Subcutaneous adipose tissue (tissue), 4 donors: Measurements from ENCODE around the gene PCGF3. TPM values are rescaled to one million over a fixed set of nuclear protein-coding genes. Genes with fewer than 3 reads are reported as not detected.

Experiments
- total RNA-seq, 4 donors: library from RNA; depleted of rRNA; stranded (reverse); fragments of >200 nt; gene quantifications; one replicate each; pipeline ENCODE4 v1.1.0, GENCODE V29; 2016
- TF ChIP-seq, protein P1 (sequence below): fragments of 450-650 bp; IDR thresholded peaks from one replicate; pipeline ENCODE4 v1.5.1; 2016; ENCODE audit warnings: low read depth, mild to moderate bottlenecking, control low read depth, antibody characterized with exemption, moderate library complexity

PCGF3 gene
- total RNA-seq, 4 donors from 2014 or later = 36.7 to 72.2 (median 55.0) TPM

DNA sequence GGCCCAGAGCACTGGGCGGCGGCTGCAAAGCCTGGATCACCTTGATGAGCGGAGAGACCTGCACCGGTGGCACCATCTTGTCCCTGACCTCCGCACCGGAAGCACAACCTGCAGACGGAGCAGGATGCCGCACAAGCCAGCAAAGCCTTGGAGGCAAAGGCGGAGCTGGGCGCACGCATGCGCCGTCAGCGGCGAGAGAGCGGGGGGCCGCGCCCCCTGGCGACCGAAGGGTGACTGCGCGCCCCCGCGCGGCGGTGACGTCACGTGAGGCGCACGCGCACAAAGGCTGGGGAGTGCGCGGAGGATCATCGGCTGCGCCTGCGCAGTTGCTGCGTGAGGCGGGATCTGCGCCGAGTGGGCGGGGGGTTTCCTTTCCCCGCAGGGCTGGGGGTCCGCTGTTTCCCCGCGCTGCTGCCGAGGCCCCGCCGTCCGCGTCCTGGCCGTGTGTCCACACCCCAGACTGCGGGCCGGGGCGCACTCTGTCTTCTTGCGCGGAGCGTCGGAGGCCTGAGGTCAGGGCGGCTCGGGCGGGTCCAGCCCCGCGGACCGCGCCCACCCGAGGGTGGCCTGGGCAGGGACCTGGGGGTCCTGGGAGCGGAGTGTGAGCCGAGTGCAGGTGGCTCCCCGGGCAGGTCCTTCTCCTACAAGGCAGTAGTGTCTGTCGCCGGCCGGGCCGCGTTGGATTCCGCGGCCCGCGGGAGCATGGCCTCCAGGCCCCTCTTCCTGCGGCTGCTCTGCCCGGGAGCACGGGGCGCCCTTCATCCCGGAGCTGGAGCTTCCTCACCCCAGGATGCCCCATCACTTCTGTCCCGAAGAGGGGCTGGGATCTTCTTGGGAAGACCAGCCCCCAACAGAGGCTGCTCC lies 31.2 kb upstream of the PCGF3 start, which contains the start of the genes ATP5ME and MYL5:
Gene ATP5ME (minus strand): TSS at position 105 of the 864 bp plus-strand sequence. CDS start 29 bp downstream, at position 76.
Gene MYL5 (plus strand): TSS at position 371 of the 864 bp plus-strand sequence. CDS start 3,485 bp downstream, outside the sequence.
- TF ChIP-seq, protein P1, sequence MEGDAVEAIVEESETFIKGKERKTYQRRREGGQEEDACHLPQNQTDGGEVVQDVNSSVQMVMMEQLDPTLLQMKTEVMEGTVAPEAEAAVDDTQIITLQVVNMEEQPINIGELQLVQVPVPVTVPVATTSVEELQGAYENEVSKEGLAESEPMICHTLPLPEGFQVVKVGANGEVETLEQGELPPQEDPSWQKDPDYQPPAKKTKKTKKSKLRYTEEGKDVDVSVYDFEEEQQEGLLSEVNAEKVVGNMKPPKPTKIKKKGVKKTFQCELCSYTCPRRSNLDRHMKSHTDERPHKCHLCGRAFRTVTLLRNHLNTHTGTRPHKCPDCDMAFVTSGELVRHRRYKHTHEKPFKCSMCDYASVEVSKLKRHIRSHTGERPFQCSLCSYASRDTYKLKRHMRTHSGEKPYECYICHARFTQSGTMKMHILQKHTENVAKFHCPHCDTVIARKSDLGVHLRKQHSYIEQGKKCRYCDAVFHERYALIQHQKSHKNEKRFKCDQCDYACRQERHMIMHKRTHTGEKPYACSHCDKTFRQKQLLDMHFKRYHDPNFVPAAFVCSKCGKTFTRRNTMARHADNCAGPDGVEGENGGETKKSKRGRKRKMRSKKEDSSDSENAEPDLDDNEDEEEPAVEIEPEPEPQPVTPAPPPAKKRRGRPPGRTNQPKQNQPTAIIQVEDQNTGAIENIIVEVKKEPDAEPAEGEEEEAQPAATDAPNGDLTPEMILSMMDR = no peak

DNA sequence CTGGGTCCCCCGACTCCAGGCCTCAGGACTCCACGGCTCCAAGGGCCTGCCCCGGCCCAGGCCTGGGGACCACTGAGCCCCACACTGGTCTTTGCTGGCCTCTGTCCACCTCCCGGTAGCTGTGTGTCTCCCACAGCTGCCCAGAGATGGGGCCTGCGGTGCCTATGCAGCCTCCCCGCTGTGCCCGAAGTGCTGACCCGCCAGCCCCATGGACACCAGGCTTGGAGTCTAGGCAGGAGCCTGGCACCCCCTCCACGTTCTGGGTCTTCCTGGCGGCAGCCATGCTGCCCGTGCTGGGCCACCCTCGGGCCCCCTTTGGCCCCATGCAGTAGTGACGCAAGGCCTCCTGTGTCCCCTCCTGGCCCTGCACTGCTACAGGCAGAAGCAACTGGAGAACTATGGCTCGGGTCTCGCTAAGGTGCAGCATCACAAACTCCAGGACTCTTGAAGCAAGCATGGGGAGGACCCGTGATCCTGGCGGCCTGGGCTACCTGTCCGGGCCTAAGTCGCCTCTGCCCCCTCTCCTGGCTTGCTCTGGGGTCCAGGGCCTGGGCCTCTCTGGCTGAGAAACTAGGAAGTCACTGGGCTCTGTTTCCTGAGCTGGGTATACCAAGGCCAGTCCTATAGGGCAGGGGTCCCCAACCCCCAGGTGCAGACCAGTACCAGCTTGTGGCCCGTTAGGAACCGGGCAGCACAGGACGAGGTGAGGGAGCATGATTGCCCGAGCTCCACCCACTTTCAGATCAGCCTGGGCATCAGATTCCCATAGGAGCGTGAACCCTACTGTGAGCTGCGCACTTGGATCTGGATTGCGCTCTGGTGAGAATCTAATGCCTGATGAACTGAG lies 30.4 kb upstream of the PCGF3 start:
- TF ChIP-seq, protein P1 = no peak

DNA sequence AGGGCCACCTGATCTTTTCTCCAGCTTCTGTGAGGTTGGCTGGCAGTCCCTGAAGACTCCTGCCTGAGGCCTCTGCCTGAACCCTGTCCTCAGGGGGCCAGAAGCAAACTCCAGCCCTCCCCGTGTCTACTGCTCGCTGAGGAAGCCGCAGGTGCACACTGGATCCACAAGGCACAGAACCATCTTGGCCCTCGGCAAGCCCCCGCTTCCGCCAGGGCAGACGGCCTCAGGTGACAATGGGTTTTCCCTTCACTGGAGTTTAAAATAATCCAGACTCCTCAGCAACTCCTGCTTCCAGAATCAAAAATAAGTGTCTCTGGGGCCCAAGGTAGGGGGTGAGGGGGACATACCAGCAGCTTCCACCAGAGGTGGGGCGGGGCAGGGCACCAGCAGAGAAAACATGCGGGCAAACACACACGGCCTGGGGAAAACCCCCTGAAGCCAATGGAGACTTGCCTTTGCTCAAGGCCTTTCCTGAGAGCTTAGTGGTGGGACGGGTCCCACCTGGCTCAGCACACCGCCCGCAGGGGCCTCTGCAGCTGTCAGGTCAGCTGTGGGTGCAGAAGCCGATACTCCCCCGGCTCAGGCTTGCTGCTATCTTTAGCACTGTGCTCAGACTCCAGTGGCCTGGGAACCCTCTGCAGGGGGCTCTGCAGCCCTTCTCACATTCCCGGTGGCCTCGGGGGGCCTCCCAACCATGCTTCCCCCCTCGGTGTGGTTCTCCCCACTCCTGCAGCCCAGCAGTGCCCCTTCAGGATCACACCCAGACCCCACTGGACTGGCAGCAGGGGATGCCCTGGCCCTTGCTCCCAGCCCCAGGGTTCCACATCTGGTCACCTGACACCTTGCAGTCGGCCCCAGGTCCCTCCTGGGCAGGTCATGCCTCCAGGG lies 29.4 kb upstream of the PCGF3 start:
- TF ChIP-seq, protein P1 = no peak

DNA sequence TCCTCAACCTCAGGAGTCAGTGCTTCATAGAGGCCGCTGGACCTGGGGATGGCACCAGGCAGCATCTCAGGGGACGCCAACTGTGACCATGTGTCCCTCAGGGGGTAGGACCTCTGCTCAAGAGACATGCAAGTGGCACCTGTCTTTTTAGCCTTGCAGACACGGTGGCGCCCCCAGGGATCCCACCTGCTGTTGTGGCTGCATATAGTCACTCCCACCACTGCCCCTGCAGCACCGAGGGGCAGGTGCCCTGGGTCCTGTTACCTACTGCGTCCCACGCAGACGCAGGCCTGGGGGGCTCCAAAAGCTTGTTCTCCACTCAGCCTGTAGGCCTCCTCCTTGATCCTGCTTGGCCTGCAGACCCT lies 28.8 kb upstream of the PCGF3 start:
- TF ChIP-seq, protein P1 = no peak

DNA sequence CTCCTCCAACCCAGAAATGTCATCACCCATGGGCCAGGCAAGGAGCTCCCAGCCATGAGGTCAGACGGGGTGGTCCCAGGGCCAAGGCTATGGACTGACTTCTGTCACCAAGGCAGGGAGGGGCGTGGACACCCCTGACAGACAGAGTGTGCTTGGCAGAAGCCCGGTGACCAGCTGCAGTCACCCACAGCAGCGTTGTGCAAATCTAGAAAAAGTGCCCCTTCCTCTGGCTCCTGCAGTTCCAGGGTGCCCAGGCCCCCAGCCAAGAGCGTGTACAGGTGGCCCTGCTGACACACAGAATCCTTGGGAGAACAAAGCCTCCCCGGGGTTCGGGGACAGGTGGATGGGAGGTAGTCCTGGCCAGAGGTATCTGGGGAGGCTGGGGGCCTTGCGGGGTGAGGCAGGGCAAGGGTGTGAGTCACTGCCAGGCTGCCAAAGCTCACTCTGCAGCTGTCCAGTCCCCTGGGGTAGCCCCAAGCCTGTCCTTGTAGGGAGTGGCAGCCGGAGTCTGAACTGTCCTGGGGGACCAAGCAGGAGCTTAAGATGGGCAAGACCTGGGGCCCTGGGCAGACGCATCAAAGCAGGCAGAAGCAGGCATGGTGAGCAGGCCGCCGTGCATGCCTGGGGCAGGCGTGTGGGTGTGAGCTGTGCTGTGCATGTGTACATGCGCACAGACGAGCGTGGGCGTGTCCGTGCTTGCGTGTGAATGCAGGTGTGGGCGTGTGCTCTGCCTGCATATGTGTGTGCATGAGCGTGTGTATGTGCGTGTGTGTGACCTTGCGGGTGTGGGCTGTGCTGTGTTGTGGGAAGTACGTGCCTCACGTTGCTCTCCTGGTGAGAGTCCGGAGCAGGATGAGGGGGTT lies 28.0 kb upstream of the PCGF3 start:
- TF ChIP-seq, protein P1 = no peak
